CD4-positive, alpha-beta T cell treated with Interferon gamma for 1 hour (primary cell): Measurements from ENCODE around the gene AGO3.
"Not testable (repeated sequence)": the region's sequence is repeated elsewhere in the genome, so short reads cannot be mapped to it uniquely, and the experiment has no call there.

Experiments
- DNase-seq: peaks from one replicate; pipeline ENCODE4 v3.0.0-alpha.2; 2020

AGO3 gene

DNA sequence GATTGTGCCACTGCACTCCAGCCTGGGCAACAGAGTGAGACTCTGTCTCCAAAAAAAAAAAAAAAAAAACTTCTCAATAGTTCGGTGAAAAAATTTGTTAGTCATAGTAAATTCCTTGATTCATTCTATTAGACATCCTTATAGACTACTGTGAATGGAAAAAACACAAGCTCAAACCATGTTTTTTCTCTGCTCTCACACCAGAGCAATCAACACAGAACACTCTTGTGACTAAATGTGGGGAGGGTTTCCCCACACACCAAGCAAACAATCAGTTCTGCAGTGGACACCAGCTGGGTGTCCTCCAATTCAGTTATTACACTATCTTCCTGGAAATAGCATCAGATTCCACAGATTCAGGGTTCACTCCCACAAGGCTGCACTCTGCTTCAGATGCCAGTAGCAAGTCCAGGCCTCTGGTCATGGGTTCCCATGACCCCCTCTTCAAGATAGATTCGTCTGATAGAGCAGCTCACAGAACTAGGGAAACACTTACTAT, 83.9 kb downstream of the AGO3 start:
- DNase-seq, result no peak

DNA sequence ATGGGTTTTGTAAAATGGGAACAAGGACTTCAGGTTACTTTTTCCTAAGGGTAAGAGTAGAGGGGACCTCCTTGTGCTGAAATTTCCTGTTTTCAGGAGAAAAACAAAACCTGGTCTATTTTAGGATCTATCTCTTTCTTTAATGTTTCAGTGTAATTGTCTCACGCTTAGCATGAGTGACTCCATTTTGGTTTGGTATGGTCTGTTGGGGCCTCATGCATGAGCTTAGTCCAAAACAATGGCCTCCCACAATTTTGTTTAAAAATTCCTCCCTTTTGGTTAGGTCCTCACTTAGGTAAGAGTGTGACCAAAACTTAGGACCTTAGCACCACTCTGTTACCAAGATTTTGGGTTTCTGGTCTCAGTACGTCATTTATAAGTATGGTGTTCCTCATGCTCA, 85.8 kb downstream of the AGO3 start:
- no peak for DNase-seq

DNA sequence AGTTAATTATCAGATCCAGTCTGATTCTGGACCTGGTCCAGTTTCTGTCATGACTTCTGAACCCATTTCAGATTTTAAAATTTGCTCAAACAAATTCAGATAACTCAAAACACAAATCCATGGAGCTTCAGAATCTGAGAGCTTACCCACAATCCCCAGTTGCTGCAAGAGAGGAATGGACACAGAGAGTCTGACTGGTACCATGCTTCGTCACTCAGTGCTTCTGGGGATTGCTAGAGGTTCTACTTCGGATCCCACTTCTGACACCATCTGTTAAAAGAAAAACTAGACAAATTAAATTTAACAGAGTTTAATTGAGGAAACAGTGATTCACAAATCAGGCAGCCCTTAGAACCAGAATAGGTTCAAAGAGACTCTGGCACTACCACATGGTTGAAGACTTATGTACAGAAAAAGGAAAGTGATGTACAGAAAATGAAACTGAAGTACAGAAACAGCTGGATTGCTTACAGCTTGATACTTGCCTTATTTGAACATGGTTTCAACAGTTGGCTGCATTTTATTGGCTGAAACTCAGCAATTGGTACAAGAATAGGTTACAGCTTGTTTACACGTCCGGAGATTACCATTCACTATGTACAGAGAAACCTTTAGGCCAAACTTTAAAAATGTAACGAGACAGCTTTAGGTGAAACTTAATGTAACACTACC, 92.3 kb downstream of the AGO3 start:
- DNase-seq, result no peak

DNA sequence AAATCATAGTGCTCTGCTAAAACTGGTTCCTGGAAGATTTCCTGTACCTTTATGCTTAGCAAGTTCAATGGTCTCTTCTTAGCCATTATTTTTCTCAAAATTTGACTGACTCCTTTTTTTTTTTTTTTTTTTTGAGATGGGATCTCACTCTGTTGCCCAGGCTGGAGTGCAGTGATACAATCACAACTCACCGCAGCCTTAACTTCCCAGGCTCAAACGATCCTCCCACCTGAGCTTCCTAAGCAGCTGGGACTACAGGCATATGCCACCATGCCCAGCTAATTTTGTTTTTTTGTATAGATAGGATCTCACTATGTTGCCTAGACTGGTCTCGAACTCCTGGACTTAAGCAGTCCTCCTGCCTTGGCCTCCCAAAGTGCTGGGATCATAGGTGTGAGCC, 93.1 kb downstream of the AGO3 start:
- DNase-seq, result not testable (repeated sequence)

DNA sequence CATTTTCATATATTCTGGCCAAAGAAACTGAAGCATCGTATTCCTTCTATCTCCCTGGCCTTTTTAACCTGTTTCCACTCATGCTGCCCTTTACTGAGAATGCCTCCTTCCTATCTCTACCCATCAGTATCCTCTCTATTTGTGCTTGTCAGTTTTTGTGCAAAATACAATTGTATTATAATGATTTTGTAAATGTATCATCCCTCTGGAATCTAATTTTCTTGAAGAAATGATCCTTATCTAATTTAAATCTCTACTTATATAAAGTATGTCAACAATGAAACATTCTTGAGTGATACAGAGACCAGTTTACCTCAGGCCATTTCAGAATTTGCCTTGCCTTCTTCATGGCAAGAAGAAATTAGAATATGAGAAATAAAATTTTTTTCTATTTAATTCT, 93.9 kb downstream of the AGO3 start:
- no peak for DNase-seq

DNA sequence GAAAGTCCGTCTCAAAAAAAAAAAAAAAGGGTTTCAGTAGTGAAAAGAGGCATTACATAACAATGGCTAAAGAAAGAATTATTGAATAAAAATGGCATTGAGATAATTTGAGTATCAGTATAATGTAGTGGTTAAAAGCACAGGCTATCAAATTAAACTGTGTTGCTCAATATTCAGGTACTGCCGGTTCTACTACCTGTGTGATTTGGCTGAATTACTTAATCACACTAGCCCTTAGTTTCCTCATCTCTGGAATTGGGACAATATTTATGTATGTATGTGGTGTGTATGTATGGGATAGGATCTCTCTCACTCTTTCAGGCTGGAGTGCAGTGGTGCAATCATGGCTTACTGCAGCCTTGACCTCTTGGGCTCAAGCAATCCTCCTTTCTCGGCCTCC, 96.9 kb downstream of the AGO3 start:
- no peak for DNase-seq

DNA sequence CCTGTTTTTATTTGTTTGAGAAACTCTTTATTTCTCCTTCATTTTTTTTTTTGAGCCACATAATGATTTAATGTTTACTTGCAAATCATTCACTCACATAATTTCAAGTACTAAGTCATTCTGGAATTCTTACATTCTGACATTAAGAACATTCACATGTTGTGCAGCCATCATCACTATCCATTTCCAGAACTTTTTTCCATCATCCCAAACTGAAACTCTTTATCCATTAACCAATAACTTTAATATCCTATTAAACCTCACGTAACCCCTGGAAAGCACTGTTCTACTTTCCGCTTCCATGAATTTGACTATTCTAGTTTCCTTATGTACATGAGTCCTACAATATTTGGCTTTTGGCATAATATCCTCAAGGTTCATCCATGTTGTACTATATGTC, 100.5 kb downstream of the AGO3 start:
- no peak for DNase-seq

DNA sequence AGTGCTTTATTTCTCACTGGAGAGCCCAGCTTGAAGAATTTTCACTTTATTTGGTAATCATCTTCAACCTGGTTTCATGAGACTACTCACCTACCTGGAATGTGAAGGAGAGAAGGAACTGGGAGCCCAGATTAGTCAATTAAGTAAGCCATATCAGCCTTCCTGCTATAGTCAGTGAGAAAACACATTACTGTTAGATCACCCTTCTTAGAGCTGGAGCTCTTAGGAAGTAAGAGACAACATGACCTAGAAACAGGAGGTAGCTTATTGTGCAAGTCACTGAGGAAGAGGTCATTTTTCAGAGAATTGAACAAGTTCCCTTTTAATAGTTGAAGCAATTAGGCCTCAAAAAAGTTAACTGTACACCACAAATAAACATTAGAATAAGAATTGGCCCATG, 103.8 kb downstream of the AGO3 start:
- no peak for DNase-seq

DNA sequence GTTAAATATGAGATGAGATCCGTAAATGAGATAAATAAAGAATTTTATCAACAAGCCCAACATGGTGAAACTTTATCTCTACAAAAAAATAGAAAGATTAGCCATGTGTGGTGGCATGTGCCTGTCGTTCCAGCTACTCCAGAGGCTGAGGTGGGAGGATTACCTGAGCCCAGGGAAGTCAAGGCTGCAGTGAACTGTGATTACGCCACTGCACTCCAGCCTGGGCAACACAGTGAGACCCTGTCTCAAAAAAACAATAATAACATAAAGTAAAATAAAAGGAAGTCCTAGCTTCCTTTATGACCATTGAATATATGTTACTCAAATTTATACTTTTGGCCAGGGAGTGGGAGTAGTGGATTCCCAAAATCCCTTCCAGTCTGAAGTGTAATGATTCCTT, 104.2 kb downstream of the AGO3 start:
- DNase-seq, result no peak

DNA sequence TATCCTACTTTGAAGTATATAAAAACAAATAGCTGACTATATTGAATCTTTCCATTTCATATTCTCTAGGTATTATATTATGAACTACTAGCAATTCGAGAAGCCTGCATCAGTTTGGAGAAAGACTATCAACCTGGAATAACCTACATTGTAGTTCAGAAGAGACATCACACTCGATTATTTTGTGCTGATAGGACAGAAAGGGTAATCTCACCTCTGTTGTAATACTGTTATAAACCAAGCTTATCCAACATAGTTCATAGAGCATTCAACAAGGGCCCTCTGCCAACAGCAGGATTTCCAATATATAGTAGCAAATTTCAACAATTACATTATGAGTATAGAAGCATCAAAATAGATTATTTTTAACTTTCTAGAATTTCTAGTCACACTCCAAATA, 109.3 kb downstream of the AGO3 start:
- DNase-seq, result no peak

DNA sequence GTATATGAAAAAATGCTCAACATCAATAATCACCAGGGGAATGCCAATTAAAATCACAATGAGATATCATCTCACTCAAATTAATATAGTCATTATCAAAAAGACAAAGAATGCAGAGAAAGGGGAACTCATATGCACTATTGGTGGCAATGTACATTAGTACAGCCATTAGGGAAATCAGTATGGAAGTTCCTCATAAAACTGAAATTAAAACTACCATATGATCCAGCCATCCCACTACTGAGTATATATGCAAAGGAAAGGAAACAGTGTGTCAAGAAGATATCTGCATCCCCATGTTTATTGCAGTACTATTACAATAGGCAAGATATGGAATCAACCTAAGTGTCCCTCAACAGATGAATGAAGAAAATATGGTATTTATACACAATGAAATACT, 120.9 kb downstream of the AGO3 start:
- no peak for DNase-seq

DNA sequence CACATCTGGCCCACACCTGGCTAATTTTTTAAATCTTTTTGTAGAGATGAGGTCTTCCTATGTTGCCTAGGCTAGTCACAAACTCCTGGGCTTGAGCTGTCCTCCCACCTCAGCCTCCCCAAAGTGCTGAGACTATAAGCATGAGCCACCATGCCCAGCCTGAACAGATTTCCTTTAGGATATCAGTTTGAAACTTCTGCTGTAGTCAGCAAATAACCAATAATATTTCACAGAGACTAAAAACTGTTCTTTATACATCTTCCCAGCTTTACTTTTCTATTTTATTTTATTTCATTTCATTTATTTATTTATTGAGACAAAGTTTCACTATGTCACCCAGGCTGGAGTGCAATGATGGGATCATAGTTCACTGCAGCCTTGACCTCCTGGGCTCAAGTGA, 123.1 kb downstream of the AGO3 start:
- DNase-seq, result no peak

DNA sequence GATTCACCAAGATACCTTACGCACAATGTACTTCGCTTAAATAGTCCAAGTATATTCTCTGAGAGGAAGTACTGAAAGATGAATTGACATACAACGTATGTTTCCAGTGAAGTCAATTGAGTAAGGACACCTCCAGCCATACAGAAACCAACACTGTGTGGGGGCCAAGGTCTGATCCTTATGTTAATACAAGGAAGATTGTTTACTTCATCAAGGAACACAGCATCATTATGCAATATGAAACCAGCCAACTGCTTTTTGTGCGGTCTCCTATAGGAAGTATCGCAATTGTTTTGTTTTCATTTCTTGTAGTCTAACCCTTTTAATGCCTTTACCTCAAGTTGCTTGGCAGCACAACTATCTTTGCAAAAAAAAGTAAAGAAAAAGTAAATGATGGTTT, 124.8 kb downstream of the AGO3 start:
- no peak for DNase-seq

DNA sequence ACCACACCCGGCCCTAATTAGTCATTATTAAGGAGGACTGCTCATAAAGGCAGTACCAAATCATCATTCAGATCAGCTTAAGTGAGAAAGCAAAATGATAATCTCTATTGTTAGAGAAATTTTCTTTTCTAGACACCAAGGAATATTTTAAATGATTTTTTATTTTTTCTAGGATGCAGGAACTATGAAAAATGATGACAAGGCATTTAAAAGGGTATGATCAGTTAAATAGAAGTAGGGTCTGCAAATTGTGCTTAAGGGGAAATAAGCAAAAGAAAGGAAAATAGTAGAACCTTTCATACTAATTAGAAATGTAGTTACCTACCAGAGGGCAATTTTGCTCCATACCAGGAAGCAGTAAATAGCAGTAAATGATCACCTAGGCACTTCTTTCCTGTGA, 131.4 kb downstream of the AGO3 start:
- no peak for DNase-seq

DNA sequence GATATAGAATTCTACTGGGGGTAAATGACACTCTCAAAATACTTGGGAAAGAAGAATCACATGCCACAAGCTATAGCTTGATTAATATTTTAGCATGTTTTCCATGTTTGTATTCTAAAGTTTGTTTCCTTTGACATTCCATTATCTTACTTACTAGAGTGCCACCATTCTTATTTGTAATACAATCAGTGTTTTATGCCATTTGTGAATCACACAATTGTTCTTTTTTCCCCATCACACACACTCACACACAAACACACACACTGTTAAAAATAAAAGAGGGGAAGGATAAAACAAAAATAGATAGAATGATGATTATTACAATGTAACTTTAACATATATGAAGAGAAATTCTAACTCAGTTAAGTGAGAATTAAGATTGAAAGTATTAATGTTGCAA, 137.0 kb downstream of the AGO3 start:
- DNase-seq, result no peak

DNA sequence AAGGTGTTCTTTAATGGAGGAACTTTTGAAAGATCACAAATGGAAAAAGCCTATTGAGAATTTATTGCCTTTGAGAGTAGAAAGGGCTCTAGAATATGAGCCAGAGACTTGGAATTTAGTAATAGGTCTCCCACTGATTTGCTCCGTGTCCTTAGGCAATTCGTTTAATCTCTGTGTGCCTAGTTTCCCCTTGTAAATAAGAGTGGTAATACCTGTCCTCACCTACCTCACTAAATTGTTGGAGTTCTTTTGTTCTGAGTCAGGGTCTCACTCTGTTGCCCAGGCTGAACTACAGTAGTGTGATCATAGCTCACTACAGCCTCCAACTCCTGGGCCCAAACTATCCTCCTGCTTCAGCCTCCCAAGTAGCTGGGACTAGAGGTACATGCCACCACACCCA, 138.0 kb downstream of the AGO3 start:
- no peak for DNase-seq

DNA sequence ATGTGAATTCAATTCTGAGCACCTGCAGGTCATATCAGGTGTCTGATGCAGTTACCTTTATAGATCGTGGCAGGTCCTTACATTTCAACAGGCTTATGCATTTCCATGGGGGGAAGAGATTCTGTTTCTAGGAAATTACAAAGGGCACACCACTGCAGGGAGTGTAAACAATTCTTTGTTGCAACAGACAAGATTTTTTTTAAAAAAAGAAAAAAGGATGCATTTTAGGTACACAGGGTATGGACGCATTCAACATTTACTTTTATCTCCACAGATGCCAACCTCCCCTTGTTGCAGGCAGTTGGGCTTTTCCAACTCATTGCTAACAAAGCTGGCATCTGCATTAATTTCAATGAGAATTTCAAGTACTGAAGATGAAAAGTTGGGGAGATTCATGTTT, 139.4 kb downstream of the AGO3 start:
- no peak for DNase-seq

DNA sequence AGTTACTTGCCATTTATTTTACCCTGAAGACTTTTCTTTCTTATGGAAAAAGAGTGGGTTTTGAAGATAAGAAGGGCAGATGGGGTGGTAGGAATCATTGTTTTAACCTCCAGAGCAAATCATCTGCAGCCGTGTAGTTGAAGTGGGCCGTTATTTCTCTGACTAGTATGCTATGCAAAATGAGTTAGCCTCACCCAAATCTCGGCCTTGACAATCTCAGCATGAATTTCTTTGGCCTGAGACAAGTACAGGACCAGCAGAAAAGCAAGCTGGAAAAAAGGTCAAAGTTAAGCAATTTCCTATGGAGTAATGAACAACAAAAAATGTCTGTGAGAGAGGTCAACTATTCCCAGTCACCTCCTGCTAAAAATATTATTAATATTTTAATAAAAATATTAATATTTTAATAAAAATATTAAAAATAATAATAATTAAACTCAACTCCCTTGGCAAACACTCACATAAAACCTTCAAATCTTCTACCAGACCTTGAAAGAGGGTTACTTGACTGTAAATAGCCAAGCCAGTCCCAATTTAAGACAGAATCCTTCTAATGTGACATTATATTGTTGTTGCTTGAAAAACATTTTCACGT, 146.2 kb downstream of the AGO3 start:
- DNase-seq, result no peak

DNA sequence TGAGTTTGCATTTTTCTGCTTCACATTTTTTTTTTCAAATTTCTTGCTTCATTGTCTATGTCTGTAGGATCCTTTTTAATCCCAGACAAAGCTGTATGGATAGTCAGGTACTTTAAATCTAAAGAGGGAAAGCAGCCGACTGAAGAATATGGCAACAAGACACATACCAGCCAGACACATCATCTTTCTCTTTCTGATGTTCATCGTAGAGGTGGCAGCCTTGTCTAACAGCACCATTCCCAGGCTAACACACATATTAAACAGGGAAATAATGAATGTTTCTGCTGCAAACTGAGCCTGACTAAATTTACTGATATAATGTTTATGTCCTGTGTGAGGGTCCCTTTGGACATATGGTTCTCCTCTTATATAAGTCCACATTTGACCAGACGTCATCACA, 149.3 kb downstream of the AGO3 start:
- DNase-seq, result no peak

DNA sequence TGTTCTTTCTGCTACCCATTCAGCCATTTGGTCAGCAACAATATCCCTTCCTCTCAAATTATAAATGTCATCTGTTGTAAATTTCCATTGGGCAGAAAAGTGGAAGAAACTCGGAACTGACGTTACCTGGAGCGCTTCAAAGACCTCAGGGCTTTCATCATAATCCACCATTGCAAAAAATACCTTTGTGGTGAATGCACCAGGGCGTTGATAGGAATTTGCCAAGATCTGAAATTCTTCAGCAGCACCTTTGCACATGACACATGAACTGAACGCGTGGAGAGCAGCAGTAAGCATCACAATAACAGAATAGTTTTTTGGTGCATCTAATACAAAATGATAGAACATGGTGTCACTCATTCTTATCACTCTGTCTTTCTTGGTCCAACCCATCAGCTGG, 149.9 kb downstream of the AGO3 start:
- DNase-seq, result no peak

DNA sequence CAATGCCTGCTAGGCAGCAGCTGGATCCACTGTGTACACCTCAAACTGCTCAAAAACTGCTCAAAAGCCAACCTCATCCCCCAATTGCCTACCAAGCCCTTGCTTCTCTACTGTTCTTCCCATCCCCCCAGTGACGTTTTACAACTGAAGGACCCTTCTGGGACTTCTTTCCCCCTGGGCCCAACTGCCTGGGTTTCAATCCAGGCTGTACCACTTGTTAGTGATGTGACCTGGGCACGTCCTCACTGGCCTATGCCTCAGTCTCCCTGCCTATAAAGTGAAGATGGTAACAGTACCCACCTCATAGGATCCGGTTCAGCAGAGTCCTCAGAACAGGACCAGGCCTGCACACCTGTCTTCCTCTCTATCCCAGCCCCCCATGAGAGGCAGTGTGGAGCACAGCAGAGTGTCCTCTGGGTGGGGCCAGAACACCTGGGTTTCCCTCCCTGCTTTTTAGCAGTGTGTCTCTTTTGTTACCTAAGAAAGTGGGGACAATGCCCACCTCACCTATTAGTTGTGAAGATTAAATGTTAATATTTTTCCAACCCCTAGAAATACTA, 151.1 kb downstream of the AGO3 start:
- no peak for DNase-seq

DNA sequence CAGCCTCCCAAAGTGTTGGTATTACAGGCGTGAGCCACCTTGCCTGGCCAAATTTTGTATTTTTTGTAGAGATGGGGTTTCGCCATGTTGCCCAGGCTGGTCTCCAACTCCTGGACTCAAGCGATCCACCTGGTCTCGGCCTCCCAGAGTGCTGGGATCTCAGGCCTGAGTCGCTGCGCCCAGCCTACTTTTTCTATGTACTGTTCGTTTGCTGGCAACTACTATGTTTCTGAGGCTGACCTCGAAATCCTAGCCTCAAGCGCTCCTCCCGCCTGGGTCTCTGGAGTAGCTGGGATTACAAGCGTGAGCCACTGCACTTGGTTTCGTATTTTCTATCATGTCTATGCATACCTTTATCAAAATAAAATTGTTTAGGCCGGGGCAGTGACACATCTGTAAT, 152.3 kb downstream of the AGO3 start:
- DNase-seq, result no peak

DNA sequence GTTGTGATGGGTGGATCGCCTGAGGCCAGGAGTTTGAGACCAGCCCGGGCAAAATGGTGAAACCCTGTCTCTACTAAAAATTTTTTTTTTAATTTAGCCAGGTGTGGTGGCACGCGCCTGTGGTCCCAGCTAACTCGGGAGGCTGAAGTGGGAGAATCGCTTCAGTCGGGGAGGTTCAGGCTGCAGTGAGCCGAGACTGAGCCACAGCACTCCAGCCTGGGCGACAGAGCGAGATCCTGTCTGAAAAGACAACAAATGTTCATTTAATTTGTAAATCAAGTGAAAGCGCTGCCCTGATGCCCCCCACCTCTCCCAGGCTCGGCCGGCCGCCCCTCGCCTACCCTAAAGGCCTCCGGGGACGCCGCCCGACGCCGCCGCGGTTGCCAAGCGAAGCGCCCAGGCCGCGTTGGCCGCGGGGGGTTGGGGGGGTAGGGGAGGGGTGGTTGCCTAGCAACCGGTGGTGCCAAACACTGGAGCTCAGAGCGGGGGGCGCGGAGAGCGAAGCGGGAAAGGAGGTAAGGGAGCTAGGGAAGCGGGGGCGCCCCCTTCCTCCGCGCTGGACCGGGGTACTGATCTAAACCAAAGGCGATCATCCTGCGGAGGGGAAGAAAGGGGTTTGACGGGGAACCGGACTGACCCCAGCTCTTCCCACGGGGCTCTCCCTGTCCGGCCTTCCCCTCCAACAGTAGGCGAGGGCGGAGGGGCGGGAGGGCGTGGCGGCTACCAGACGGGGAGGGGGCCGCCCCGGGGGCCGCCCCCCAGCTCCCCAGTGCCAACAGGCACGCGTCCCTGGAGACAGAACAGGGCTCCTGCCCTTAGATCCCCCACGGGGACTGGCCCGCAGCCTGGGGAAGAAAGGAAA, 153.0 kb downstream of the AGO3 start, which contains the start of gene TEKT2:
TSS of gene TEKT2 (plus strand) at position 460 of the 862 bp plus-strand sequence. CDS start 828 bp downstream, outside the sequence.
- DNase-seq, result peak; percentile 21
